HepG2 (cell line): Measurements from ENCODE around the gene GAD1. TPM values are rescaled to one million over a fixed set of nuclear protein-coding genes. Genes with fewer than 3 reads are reported as not detected.

ENCODE experiments used
- HOXA9 ChIP-seq: sonication (generic); formaldehyde crosslinking; IDR thresholded peaks from 2 replicates; pipeline ENCODE4 v1.8.1; 2022; ENCODE audit warnings: missing genetic modification reagents, mild to moderate bottlenecking, moderate library complexity, borderline replicate concordance
- PITX1 ChIP-seq: sonication (generic); formaldehyde crosslinking; IDR thresholded peaks from 2 replicates; pipeline ENCODE4 v1.5.1; 2020; ENCODE audit warnings: mild to moderate bottlenecking, missing genetic modification reagents
- ZBTB43 ChIP-seq: sonication (generic); formaldehyde crosslinking; conservative IDR thresholded peaks from 2 replicates; pipeline ENCODE4 v1.4.0; 2020; ENCODE audit warnings: missing genetic modification reagents
- polyA plus RNA-seq, 8 experiments: library from polyadenylated mRNA; depleted of rRNA in 3 of 8; stranded (reverse) in 7 of 8; unstranded in 1 of 8; fragments of >200 nt; fragmentation: Illumina TruSeq in 4 of 8; extraction: Trizol in 4 of 8; gene quantifications; 2 replicates each; pipeline versions ENCODE4 v1.2.1 to v1.2.3, GENCODE V29; 2011 to 2016; ENCODE audit warnings: low read depth in 4 of 8, missing spikeins in 1 of 8, mixed read lengths in 1 of 8; ENCODE audit not compliant: insufficient read depth in 1 of 8
- total RNA-seq, 5 experiments: library from RNA; depleted of rRNA; stranded (reverse); fragments of >200 nt; fragmentation: Illumina TruSeq; extraction: Trizol; gene quantifications; 2 replicates each; pipeline ENCODE4 v1.2.3, GENCODE V29; 2016; ENCODE audit warnings: low read depth in 1 of 5
- TF ChIP-seq, protein P1 (sequence below): IDR thresholded peaks from 2 replicates; pipeline ENCODE4 v1.4.0; 2020; ENCODE audit warnings: mild to moderate bottlenecking, missing genetic modification reagents
- TF ChIP-seq, protein P2 (sequence below): sonication (generic); formaldehyde crosslinking; IDR thresholded peaks from 2 replicates; pipeline ENCODE4 v1.4.0; 2020; ENCODE audit warnings: missing genetic modification reagents, borderline replicate concordance

Gene GAD1
- total and polyA plus RNA-seq, 2 of the 13 experiments (the other 11 are each of a cell fraction or from before 2014, with no cell fraction given) = 0.09 to 0.13 TPM

DNA sequence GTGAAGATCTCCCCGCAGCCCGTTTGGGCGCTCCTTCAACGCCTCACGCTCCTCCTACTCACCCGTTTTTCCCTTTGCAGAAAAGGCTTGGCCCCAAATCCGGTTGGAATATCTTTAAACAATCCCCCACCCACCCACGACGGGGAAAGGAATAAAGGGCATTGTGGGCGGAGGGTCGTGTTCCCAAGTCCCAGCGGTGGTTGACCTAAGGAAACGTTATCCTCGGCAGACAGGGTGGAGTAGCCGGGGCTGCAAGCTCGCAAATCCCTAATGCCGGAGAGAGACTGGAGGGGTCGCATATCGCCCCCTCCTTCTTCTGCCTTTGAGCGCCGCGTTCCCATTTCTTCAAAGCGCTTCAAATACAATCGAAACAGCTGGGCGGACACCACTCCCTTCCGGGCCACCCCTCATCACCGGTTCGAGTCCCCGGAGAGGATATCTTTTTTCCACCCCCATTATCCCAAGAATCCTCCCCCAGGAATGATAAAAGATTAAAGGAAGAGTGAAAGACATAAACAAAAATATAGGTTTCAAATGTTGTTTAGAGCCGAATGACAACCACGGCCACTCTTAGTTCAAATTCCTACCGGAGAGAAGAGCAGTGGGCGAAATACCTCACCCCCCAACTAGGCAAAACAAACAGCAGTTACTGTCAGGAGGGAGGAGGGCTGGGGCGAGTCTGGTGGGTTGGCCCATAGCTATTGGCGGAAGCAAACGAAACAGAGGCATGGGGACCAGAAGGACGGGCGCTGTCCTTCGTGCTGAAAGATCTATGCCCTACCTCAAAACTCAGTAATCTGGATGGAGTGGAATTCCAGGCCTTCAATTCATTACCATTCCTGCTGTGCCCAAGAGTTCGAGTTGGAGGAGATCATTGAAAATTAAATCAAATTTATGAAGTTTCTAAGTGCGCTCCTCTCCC is 2.8 kb upstream of the GAD1 start (continued):
- 0 out of 2 replicates have a peak, but pooled peaks have one; percentile 35 for TF ChIP-seq ZBTB43 (CRISPR knock-in tag)
- TF ChIP-seq HOXA9 (CRISPR knock-in tag) = peak; percentile 61; the same call in 1 of the 2 replicates
- TF ChIP-seq, protein P1, sequence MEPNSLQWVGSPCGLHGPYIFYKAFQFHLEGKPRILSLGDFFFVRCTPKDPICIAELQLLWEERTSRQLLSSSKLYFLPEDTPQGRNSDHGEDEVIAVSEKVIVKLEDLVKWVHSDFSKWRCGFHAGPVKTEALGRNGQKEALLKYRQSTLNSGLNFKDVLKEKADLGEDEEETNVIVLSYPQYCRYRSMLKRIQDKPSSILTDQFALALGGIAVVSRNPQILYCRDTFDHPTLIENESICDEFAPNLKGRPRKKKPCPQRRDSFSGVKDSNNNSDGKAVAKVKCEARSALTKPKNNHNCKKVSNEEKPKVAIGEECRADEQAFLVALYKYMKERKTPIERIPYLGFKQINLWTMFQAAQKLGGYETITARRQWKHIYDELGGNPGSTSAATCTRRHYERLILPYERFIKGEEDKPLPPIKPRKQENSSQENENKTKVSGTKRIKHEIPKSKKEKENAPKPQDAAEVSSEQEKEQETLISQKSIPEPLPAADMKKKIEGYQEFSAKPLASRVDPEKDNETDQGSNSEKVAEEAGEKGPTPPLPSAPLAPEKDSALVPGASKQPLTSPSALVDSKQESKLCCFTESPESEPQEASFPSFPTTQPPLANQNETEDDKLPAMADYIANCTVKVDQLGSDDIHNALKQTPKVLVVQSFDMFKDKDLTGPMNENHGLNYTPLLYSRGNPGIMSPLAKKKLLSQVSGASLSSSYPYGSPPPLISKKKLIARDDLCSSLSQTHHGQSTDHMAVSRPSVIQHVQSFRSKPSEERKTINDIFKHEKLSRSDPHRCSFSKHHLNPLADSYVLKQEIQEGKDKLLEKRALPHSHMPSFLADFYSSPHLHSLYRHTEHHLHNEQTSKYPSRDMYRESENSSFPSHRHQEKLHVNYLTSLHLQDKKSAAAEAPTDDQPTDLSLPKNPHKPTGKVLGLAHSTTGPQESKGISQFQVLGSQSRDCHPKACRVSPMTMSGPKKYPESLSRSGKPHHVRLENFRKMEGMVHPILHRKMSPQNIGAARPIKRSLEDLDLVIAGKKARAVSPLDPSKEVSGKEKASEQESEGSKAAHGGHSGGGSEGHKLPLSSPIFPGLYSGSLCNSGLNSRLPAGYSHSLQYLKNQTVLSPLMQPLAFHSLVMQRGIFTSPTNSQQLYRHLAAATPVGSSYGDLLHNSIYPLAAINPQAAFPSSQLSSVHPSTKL = peak; percentile 48; the same call in 1 of the 2 replicates
- TF ChIP-seq, protein P2, sequence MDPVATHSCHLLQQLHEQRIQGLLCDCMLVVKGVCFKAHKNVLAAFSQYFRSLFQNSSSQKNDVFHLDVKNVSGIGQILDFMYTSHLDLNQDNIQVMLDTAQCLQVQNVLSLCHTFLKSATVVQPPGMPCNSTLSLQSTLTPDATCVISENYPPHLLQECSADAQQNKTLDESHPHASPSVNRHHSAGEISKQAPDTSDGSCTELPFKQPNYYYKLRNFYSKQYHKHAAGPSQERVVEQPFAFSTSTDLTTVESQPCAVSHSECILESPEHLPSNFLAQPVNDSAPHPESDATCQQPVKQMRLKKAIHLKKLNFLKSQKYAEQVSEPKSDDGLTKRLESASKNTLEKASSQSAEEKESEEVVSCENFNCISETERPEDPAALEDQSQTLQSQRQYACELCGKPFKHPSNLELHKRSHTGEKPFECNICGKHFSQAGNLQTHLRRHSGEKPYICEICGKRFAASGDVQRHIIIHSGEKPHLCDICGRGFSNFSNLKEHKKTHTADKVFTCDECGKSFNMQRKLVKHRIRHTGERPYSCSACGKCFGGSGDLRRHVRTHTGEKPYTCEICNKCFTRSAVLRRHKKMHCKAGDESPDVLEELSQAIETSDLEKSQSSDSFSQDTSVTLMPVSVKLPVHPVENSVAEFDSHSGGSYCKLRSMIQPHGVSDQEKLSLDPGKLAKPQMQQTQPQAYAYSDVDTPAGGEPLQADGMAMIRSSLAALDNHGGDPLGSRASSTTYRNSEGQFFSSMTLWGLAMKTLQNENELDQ (CRISPR knock-in tag) = 0 out of 2 replicates have a peak, but pooled peaks have one; percentile 52
- peak; percentile 49; the same call in 1 of the 2 replicates for TF ChIP-seq PITX1
